Activated naive CD8-positive, alpha-beta T cell treated with anti-CD3 and anti-CD28 coated beads, Interleukin-2, amount 10 ng/mL, durations not matched to agents 7 days and 5 days (primary cell): ENCODE measurements around the gene ZFP90. TPM values are rescaled to one million over a fixed set of nuclear protein-coding genes. Genes with fewer than 3 reads are reported as not detected.
"Not testable (repeated sequence)": the region's sequence is repeated elsewhere in the genome, so short reads cannot be mapped to it uniquely, and the experiment has no call there.

Experiments used
- ATAC-seq: fragments of 150-1000 bp; cut with Tn5 transposase; one replicate; pipeline ENCODE4 v1.10.0; 2021; ENCODE audit warnings: low read depth, moderate library complexity
- POLR2A ChIA-PET: fragments of 350-600 bp; sonication (Branson Sonifier 250); formaldehyde crosslinking; loops from one replicate; lab custom pipeline; 2021; ENCODE audit warnings: antibody characterized with exemption; lab: Charles Lee
- DNase-seq: peaks from one replicate; pipeline ENCODE4 v3.0.0; 2021
- H3K27ac Mint-ChIP-seq: one replicate; pipeline ENCODE4 v1.8.0; 2022; ENCODE audit warnings: mild to moderate bottlenecking, mixed read lengths
- H3K27me3 Mint-ChIP-seq: one replicate; pipeline ENCODE4 v1.8.0; 2022; ENCODE audit warnings: mild to moderate bottlenecking, moderate library complexity, mixed read lengths
- H3K36me3 Mint-ChIP-seq: one replicate; pipeline ENCODE4 v1.8.0; 2021; ENCODE audit warnings: mild to moderate bottlenecking, mixed read lengths
- H3K4me1 Mint-ChIP-seq: one replicate; pipeline ENCODE4 v1.8.0; 2021; ENCODE audit warnings: mixed read lengths
- H3K4me3 Mint-ChIP-seq: one replicate; pipeline ENCODE4 v1.8.0; 2022; ENCODE audit warnings: mild to moderate bottlenecking, moderate library complexity, mixed read lengths
- H3K9me3 Mint-ChIP-seq: one replicate; pipeline ENCODE4 v1.8.0; 2021; ENCODE audit warnings: mixed read lengths
- total RNA-seq, 2 experiments: library from RNA; stranded (reverse); gene quantifications; one replicate each; pipeline ENCODE4 v1.2.3, GENCODE V29; 2021

The ZFP90 gene
- total RNA-seq, 2 experiments from 2014 or later, result 53.5 to 54.2 TPM

GRCh38 chr16:68526143-68526781, 12.8 kb upstream of the ZFP90 start:
- ATAC-seq (no peak), DNase-seq (no peak)
- no peaks in the 10 kb centered on the region for H3K36me3 Mint-ChIP-seq
- peaks cover 11% of the 10 kb centered on the region for H3K27me3 Mint-ChIP-seq
- peaks cover 18% of the 10 kb centered on the region for H3K4me1 Mint-ChIP-seq
- H3K27ac Mint-ChIP-seq, result peak overlapping the region; percentile 39
- no peak overlapping the region for H3K4me3 Mint-ChIP-seq
- POLR2A ChIA-PET, result interaction anchor here (1.2 kb wide), 1 partner anchor 13 kb away, joined by 5 read pairs; the partner anchor contains the start of gene ZFP90
- no peaks in the 10 kb centered on the region for H3K9me3 Mint-ChIP-seq

GRCh38 chr16:68526782-68527145, 12.3 kb upstream of the ZFP90 start:
- H3K4me3 Mint-ChIP-seq, result no peak overlapping the region
- POLR2A ChIA-PET, result interaction anchor here (1.2 kb wide), 1 partner anchor 13 kb away, joined by 5 read pairs; the partner anchor contains the start of gene ZFP90
- DNase-seq (no peak), ATAC-seq (no peak)
- H3K27ac Mint-ChIP-seq, result no peak overlapping the region
- H3K36me3 Mint-ChIP-seq, result no peaks in the 10 kb centered on the region
- H3K4me1 Mint-ChIP-seq, result peaks cover 16% of the 10 kb centered on the region
- peaks cover 11% of the 10 kb centered on the region for H3K27me3 Mint-ChIP-seq
- H3K9me3 Mint-ChIP-seq, result no peaks in the 10 kb centered on the region

- Mint-ChIP-seq H3K27ac (no peak overlapping the region), H3K27me3 (peaks cover 8% of the 10 kb centered on the region), H3K9me3 (peaks cover 9% of the 10 kb centered on the region), H3K4me3 (no peak overlapping the region), H3K36me3 (peaks cover 11% of the 10 kb centered on the region), H3K4me1 (peaks cover 16% of the 10 kb centered on the region)
- DNase-seq, result no peak
- no peak for ATAC-seq
- POLR2A ChIA-PET, result interaction anchor here (0.7 to 1.0 kb wide), 2 partner anchors 50 to 72 kb away, joined by 3 read pairs; no protein-coding TSS in a partner anchor
These were observed 10.9 kb upstream of the ZFP90 start for GRCh38 chr16:68528233-68528632.

DNA sequence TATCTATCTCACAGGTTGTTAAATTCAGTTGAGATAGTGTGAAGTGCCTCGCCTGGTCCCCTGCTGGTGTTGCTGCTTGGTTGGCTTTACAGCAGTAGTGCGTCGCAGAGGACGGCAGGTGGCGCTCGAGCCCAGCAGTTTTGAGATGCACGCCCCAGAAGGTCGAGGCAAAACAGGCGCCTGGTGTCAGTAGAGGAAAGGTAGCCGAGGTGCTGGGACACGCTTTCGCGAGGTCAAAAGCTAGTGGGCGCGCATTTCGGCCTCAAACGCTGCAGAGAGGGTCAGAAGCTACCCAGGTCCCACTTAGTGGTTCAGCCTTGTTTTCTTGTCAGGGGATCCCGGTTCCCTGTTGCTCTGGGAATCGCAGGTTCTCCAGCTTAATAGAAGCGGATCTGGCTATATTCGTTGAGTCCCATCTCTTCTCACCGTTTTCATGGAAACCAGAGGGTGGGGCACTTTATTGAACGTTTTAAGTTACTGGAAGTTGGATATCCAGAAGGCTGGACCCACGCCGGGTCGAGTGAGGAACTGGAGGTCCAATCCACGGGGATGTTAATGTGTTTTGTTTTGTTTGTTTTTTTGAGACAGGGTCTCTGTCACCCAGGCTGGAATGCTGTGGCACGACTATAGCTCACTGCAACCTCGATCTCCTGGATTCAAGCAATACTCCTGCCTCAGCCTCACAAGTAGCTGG, 10.3 kb upstream of the ZFP90 start:
- H3K9me3 Mint-ChIP-seq, result peaks cover 14% of the 10 kb centered on the region
- ATAC-seq (peak; percentile 81), DNase-seq (peak; percentile 92)
- peaks cover 17% of the 10 kb centered on the region for H3K36me3 Mint-ChIP-seq
- H3K27me3 Mint-ChIP-seq, result peaks cover 5% of the 10 kb centered on the region
- no peak overlapping the region for H3K27ac Mint-ChIP-seq
- POLR2A ChIA-PET, result interaction anchor here (0.7 to 1.0 kb wide), 2 partner anchors 49 to 71 kb away, joined by 3 read pairs; no protein-coding TSS in a partner anchor
- H3K4me3 Mint-ChIP-seq, result peak overlapping the region; percentile 53
- H3K4me1 Mint-ChIP-seq, result peaks cover 16% of the 10 kb centered on the region

GRCh38 chr16:68529608-68529930, 9.5 kb upstream of the ZFP90 start:
- DNase-seq, result no peak
- Mint-ChIP-seq H3K36me3 (peaks cover 18% of the 10 kb centered on the region), H3K9me3 (peaks cover 16% of the 10 kb centered on the region), H3K27ac (peak overlapping the region; percentile 79), H3K4me1 (peaks cover 16% of the 10 kb centered on the region), H3K4me3 (peak overlapping the region; percentile 90), H3K27me3 (peaks cover 2% of the 10 kb centered on the region)
- ATAC-seq, result peak; percentile 25
- POLR2A ChIA-PET, result interaction anchor here (0.7 to 1.7 kb wide), 4 partner anchors 10 to 65 kb away, joined by 3 to 16 read pairs (median 4); partner anchors contain the start of gene ZFP90

DNA sequence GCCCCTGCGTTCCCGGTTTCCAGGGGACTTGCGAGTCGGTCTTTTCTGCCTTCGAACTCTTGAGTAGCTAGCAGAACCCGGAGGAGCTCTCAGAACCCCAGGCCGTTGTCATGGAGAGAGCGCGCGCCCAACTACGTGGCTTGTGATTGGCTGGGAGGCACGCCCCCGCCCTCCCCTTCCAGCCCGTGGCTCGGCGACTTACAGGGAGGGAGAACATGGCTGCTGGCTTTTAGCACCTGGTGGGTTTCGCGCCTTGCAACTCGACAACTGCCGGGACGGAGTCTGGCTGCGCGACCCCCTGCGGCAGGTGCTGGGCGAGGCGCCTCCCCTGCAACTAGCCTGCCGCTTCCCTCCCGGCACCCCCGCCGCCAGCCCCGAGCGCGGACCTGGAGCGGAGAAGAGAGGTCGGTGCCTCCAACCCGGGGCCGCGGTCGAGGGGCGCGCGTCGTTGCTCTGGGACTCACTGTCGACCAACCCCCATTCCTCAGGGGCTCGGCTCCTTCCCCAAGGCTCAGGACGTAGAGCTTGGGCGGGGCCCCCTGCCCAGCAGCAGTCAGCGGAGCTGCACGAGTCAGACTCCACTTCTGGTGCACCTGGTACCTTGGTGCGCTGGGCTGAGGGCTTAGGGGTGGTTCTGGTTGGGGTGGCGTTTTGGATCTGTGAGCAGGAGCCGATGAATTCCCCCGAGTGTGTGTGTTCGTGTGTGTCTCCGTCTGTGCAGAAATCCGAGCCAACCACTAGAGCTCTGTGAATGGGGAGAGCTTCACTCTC, 9.0 kb upstream of the ZFP90 start:
- H3K36me3 Mint-ChIP-seq, result peaks cover 21% of the 10 kb centered on the region
- POLR2A ChIA-PET, result interaction anchor here (0.5 to 1.7 kb wide), 5 partner anchors 9 to 383 kb away, joined by 3 to 16 read pairs (median 3); partner anchors contain the start of gene ZFP90
- peak overlapping the region; percentile 79 for H3K27ac Mint-ChIP-seq
- peak; percentile 86 for ATAC-seq
- peaks cover 17% of the 10 kb centered on the region for H3K9me3 Mint-ChIP-seq
- H3K27me3 Mint-ChIP-seq, result peaks cover 2% of the 10 kb centered on the region
- H3K4me1 Mint-ChIP-seq, result peaks cover 16% of the 10 kb centered on the region
- peak overlapping the region; percentile 90 for H3K4me3 Mint-ChIP-seq
- DNase-seq, result peak; percentile 87

- no peak overlapping the region for H3K27ac Mint-ChIP-seq
- POLR2A ChIA-PET, result interaction anchor here (0.6 kb wide), 1 partner anchor 668 kb away, joined by 3 read pairs; no protein-coding TSS in a partner anchor
These were observed 5.2 kb upstream of the ZFP90 start for GRCh38 chr16:68533937-68534336.

GRCh38 chr16:68535331-68535730, 3.8 kb upstream of the ZFP90 start:
- Mint-ChIP-seq H3K4me3 (no peak overlapping the region), H3K4me1 (peaks cover 15% of the 10 kb centered on the region), H3K27me3 (no peaks in the 10 kb centered on the region), H3K27ac (no peak overlapping the region), H3K36me3 (peaks cover 47% of the 10 kb centered on the region), H3K9me3 (peaks cover 17% of the 10 kb centered on the region)
- no peak for DNase-seq
- ATAC-seq, result no peak
- POLR2A ChIA-PET, result no interaction called here

More at GRCh38 chr16:68533937-68534336, 5.2 kb upstream of the ZFP90 start:
- Mint-ChIP-seq H3K36me3 (peaks cover 41% of the 10 kb centered on the region), H3K9me3 (peaks cover 17% of the 10 kb centered on the region), H3K4me3 (no peak overlapping the region), H3K27me3 (no peaks in the 10 kb centered on the region), H3K4me1 (peaks cover 18% of the 10 kb centered on the region)
- no peak for DNase-seq
- no peak for ATAC-seq

- peak overlapping the region; percentile 91 for H3K27ac Mint-ChIP-seq
- peaks cover 16% of the 10 kb centered on the region for H3K4me1 Mint-ChIP-seq
- no peaks in the 10 kb centered on the region for H3K27me3 Mint-ChIP-seq
- H3K36me3 Mint-ChIP-seq, result peaks cover 68% of the 10 kb centered on the region
- H3K4me3 Mint-ChIP-seq, result peak overlapping the region; percentile 83
- ATAC-seq, result peak; percentile 61
- H3K9me3 Mint-ChIP-seq, result peaks cover 16% of the 10 kb centered on the region
- POLR2A ChIA-PET, result interaction anchor here (0.8 to 2.4 kb wide), 8 partner anchors 9 to 121 kb away, joined by 3 to 16 read pairs (median 4); no protein-coding TSS in a partner anchor
- no peak for DNase-seq
These were observed 684 bp downstream of the ZFP90 start for GRCh38 chr16:68539711-68540239.

DNA sequence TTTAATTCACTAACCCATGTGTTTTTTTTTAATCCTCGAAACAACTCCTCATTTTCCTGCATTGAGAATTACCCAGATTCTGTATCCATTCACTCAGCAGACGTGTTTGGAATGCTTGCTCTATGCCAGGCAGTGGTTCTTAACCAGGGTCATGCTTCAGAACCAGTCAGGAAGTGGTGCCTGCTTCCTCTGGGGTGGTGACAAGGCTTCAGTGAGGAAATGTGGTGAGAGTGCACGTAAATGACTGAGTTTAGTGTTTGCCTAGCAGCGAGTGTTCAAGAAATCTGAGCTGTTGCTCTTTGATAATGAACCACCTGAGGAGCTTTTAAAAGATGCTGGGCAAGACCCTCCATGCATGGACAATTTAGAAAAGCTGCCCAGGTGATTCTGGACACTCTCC, 9.9 kb downstream of the ZFP90 start:
- Mint-ChIP-seq H3K36me3 (peaks cover 86% of the 10 kb centered on the region), H3K27me3 (no peaks in the 10 kb centered on the region), H3K4me3 (peak overlapping the region; percentile 43), H3K4me1 (peaks cover 11% of the 10 kb centered on the region), H3K9me3 (peaks cover 42% of the 10 kb centered on the region), H3K27ac (peak overlapping the region; percentile 80)
- POLR2A ChIA-PET, result interaction anchor here (1.6 kb wide), 1 partner anchor 10 kb away, joined by 8 read pairs; the partner anchor contains the start of gene ZFP90
- DNase-seq (no peak), ATAC-seq (peak; percentile 95)

DNA sequence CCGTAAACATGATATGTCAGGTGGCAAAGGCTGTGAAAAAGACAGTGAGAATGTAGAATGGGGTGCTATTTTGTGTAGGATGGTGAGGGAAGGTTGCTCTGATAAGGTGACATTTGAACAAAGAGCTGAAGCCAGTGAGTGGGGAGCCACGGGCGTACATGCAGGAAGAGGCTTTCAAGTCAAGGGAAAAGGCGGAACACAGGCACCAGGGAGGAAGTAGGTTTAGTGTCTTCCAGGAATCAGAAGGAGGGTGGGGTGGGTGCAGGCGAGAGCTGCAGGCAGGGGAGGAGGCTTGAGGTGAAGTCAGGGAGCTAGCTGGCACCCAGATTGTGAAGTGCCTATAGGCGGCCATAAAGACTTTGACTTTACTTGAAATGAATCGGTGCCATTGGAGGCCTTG, 14.1 kb downstream of the ZFP90 start:
- Mint-ChIP-seq H3K4me3 (no peak overlapping the region), H3K9me3 (peaks cover 51% of the 10 kb centered on the region), H3K36me3 (peaks cover 90% of the 10 kb centered on the region), H3K27ac (no peak overlapping the region), H3K27me3 (no peaks in the 10 kb centered on the region), H3K4me1 (peaks cover 9% of the 10 kb centered on the region)
- POLR2A ChIA-PET, result no interaction called here
- ATAC-seq, result no peak
- no peak for DNase-seq

- H3K27me3 Mint-ChIP-seq, POLR2A ChIA-PET, H3K4me3 Mint-ChIP-seq, H3K27ac Mint-ChIP-seq, ATAC-seq, H3K4me1 Mint-ChIP-seq, DNase-seq: not testable (repeated sequence)
- H3K36me3 Mint-ChIP-seq, result peaks cover 91% of the 10 kb centered on the region
- H3K9me3 Mint-ChIP-seq, result peaks cover 69% of the 10 kb centered on the region
These were observed 21.2 kb downstream of the ZFP90 start for GRCh38 chr16:68560341-68560740.
